Astrocyte of the spinal cord (primary cell): ENCODE data around the gene GATAD2B.

Experiments
- DNase-seq: peaks from one replicate; pipeline ENCODE4 v3.0.0; 2011; ENCODE audit warnings: low read depth, low spot score
- H3K4me3 ChIP-seq: 2 replicates; pipeline ENCODE4 v1.5.1; 2011; ENCODE audit warnings: low read depth, mild to moderate bottlenecking, low read length, moderate library complexity
- in situ Hi-C: cut with HindIII; loops from 2 replicates; pipeline ENCODE4 v1.10.0; 2017; ENCODE audit warnings: low sequenced_read_pairs
- TF ChIP-seq, protein P1 (sequence below): IDR thresholded peaks from 2 replicates; pipeline ENCODE4 v1.5.1; 2012; ENCODE audit warnings: low read depth, mild to moderate bottlenecking, low read length, inconsistent platforms

The GATAD2B gene

GRCh38 chr1:153801786-153802697 is 120.7 kb downstream of the GATAD2B start:
- TF ChIP-seq, protein P1, sequence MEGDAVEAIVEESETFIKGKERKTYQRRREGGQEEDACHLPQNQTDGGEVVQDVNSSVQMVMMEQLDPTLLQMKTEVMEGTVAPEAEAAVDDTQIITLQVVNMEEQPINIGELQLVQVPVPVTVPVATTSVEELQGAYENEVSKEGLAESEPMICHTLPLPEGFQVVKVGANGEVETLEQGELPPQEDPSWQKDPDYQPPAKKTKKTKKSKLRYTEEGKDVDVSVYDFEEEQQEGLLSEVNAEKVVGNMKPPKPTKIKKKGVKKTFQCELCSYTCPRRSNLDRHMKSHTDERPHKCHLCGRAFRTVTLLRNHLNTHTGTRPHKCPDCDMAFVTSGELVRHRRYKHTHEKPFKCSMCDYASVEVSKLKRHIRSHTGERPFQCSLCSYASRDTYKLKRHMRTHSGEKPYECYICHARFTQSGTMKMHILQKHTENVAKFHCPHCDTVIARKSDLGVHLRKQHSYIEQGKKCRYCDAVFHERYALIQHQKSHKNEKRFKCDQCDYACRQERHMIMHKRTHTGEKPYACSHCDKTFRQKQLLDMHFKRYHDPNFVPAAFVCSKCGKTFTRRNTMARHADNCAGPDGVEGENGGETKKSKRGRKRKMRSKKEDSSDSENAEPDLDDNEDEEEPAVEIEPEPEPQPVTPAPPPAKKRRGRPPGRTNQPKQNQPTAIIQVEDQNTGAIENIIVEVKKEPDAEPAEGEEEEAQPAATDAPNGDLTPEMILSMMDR: no peak
- no peak for DNase-seq
- no peak overlapping the region for H3K4me3 ChIP-seq
- in situ Hi-C loops: no loop called here

GRCh38 chr1:153801028-153801625 is 121.6 kb downstream of the GATAD2B start:
- no peak for DNase-seq
- in situ Hi-C loops: no loop called here
- TF ChIP-seq, protein P1: no peak

GRCh38 chr1:153800516-153800915 is 122.3 kb downstream of the GATAD2B start:
- in situ Hi-C loops: no loop called here
- no peak overlapping the region for H3K4me3 ChIP-seq
- TF ChIP-seq, protein P1: no peak
- no peak for DNase-seq

More at GRCh38 chr1:153801028-153801625, 121.6 kb downstream of the GATAD2B start:
- no peak overlapping the region for H3K4me3 ChIP-seq

GRCh38 chr1:153799566-153800465 is 123.0 kb downstream of the GATAD2B start:
- in situ Hi-C loops: no loop called here
- TF ChIP-seq, protein P1: no peak
- no peak overlapping the region for H3K4me3 ChIP-seq
- DNase-seq: no peak

DNA sequence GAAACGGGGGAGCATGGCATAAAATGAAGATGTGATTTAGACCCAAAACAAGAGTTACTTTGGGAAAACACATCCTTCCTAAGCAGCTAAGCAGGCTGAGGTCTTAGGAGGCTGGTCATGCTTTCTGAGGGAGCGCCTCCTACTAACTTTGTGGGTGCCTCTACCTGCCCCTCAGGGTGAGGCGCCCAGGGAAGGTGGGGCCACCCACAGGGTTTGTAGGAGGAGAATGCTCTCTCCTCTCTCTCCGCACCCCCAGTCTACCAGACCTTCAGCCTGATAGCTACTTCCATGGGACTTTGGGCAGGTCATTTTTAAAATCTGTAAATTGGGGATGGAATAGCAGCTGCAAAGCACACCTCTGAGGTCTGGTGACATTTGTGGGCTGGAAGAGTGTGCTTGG is 123.8 kb downstream of the GATAD2B start:
- DNase-seq: no peak
- in situ Hi-C loops: no loop called here
- no peak overlapping the region for H3K4me3 ChIP-seq
- TF ChIP-seq, protein P1: no peak

DNA sequence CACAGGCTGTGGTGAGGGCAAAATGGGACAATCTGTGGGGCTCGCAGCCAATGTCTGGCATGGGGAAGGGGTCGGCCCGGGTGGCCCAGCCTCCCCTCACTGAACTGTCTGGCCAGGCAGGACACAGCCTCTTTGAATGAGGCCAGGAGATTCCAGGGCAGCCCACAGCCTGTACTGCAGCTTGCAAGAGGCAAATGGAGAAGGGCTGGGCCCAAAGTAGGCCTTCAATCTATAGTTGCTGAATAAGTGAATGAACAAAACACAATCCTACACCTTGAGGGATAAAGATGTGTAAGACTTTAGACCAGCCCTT is 124.3 kb downstream of the GATAD2B start:
- DNase-seq: no peak
- in situ Hi-C loops: no loop called here
- H3K4me3 ChIP-seq: no peak overlapping the region

More for the DNA sequence above, 124.3 kb downstream of the GATAD2B start:
- TF ChIP-seq, protein P1: no peak
